ENCODE measurements around the gene CDC42BPA. TPM values are rescaled to one million over a fixed set of nuclear protein-coding genes. Genes with fewer than 3 reads are reported as not detected.
A peak's percentile ranks its signal among the peaks of the same experiment; 100 is the strongest.

The CDC42BPA gene
- total and polyA plus RNA-seq, 2 of the 8 experiments (the other 6 are each of a cell fraction or from before 2014, with no cell fraction given) = 7.1 to 28.5 TPM

- no peak overlapping the region for H2AFZ ChIP-seq (ENCODE audit: low read length)
- ChIA-PET CTCF (ENCODE audit: partially characterized antibody) (no interaction called here), POLR2A (ENCODE audit: partially characterized antibody) (no interaction called here)
- no peak for TF ChIP-seq CHD2 (IDR thresholded peaks at IDR 0.05; ENCODE audit: low read length)
- TF ChIP-seq SP4 (IDR thresholded peaks at IDR 0.05; ENCODE audit: low read length) = no peak
- TF ChIP-seq MAX (IDR thresholded peaks at IDR 0.05) = peak; percentile 20; the same call in 1 of the 2 replicates
- no peak for TF ChIP-seq RBBP5 (IDR thresholded peaks at IDR 0.05; ENCODE audit: borderline replicate concordance, low read depth, low read length)
- no peak for TF ChIP-seq USF2 (IDR thresholded peaks at IDR 0.05; ENCODE audit: low read length)
- no peak for TF ChIP-seq JUND (IDR thresholded peaks at IDR 0.05; ENCODE audit: low read length)
These were observed 44.7 kb downstream of the CDC42BPA start for GRCh38 chr1:227273557-227273956.

More at GRCh38 chr1:227273557-227273956, 44.7 kb downstream of the CDC42BPA start:
- H2BK120ac ChIP-seq (replicated peaks; ENCODE audit: low read depth, low read length) = no peak overlapping the region
- WGBS, 2 experiments (ENCODE audit: extremely low coverage in 1 of 2, insufficient coverage in 1 of 2, insufficient read length in 1 of 2, insufficient replicate concordance in 2 of 2, low coverage in 1 of 2, low lambda C conversion rate in 2 of 2, missing lambda C conversion rate in 1 of 2) = 30% methylated on average over 2 of the region's 2 CpGs; no CpG with 5 or more reads in 1 of the 2 experiments
- H3K18ac ChIP-seq (ENCODE audit: extremely low read depth, low read length) = no peak overlapping the region
- H2BK15ac ChIP-seq (ENCODE audit: low read length) = no peak overlapping the region
- H3K27ac ChIP-seq (ENCODE audit: low read depth, low read length) = no peak overlapping the region
- H4K20me1 ChIP-seq (replicated peaks in 1 of 2; ENCODE audit: control insufficient read depth in 1 of 2, insufficient read depth in 2 of 2, low read length in 2 of 2) = peaks cover 0 to 2% of the 10 kb centered on the region in 2 experiments
- no peaks in the 10 kb centered on the region for H3K79me1 ChIP-seq (ENCODE audit: low read depth, low read length)
- no peak overlapping the region for H3K23ac ChIP-seq (ENCODE audit: insufficient read length)
- H4K5ac ChIP-seq (ENCODE audit: insufficient read length, low read depth, low read length) = no peak overlapping the region
- H3K14ac ChIP-seq (ENCODE audit: insufficient read length) = no peak overlapping the region
- DNase-seq (ENCODE audit: low read depth in 1 of 2, low spot score in 2 of 2) (no peak), FAIRE-seq (no peak)
- H3K4me3 ChIP-seq (ENCODE audit: extremely low read depth in 1 of 4, insufficient read depth in 2 of 4, low read depth in 3 of 4, low read length in 4 of 4) = no peak overlapping the region
- peaks cover 0 to 15% of the 10 kb centered on the region in 2 experiments; a peak in 2 of 4 replicates for H3K9me3 ChIP-seq (ENCODE audit: insufficient read depth in 2 of 2, low read depth in 1 of 2, low read length in 1 of 2)
- no peak overlapping the region for H3K9ac ChIP-seq (replicated peaks in 1 of 4; ENCODE audit: extremely low read depth in 1 of 4, low read depth in 3 of 4, low read length in 3 of 4)
- H4K91ac ChIP-seq (replicated peaks; ENCODE audit: insufficient read length, low read length) = no peak overlapping the region
- no peak overlapping the region for H3K4me2 ChIP-seq (ENCODE audit: insufficient read depth in 1 of 2, low read depth in 2 of 2, low read length in 2 of 2)
- H3K4ac ChIP-seq (replicated peaks; ENCODE audit: insufficient read length, low read depth, low read length) = no peak overlapping the region
- no peak overlapping the region for H2BK12ac ChIP-seq (ENCODE audit: low read depth, low read length)
- H2BK5ac ChIP-seq (ENCODE audit: low read depth, low read length) = no peak overlapping the region
- H2BK20ac ChIP-seq (ENCODE audit: low read length) = no peak overlapping the region
- no peaks in the 10 kb centered on the region for H3K4me1 ChIP-seq (replicated peaks in 1 of 4; ENCODE audit: control insufficient read depth in 3 of 4, insufficient read depth in 4 of 4, low read length in 3 of 4)
- H3K27me3 ChIP-seq (replicated peaks in 1 of 4; ENCODE audit: control insufficient read depth in 3 of 4, extremely low read depth in 1 of 4, insufficient read depth in 3 of 4, low read length in 3 of 4) = no peaks in the 10 kb centered on the region
- no peaks in the 10 kb centered on the region for H3K23me2 ChIP-seq (ENCODE audit: low read depth, low read length)
- H4K8ac ChIP-seq (ENCODE audit: extremely low read depth, insufficient read depth, low read length) = no peak overlapping the region
- H3K79me2 ChIP-seq (ENCODE audit: control insufficient read depth in 1 of 2, insufficient read depth in 2 of 2, low read length in 2 of 2) = peaks cover 0 to 64% of the 10 kb centered on the region in 2 experiments; a peak in 2 of 4 replicates
- no peak overlapping the region for H3K56ac ChIP-seq (replicated peaks; ENCODE audit: insufficient read length, low read depth, low read length)
- H2AK5ac ChIP-seq (ENCODE audit: low read depth, low read length) = no peak overlapping the region
- peaks cover 0 to 6% (median 0%) of the 10 kb centered on the region in 4 experiments; a peak in 2 of 8 replicates for H3K36me3 ChIP-seq (ENCODE audit: control insufficient read depth in 2 of 4, insufficient read depth in 4 of 4, low read length in 3 of 4)

Measured in H1 (cell line).